Measurements from ENCODE around the gene SAP30. TPM values are rescaled to one million over a fixed set of nuclear protein-coding genes. Genes with fewer than 3 reads are reported as not detected.

SAP30 gene
- total RNA-seq, 1 donor from 2014 or later = 18.5 TPM

GRCh38 chr4:173357939-173358338, 12.8 kb upstream of the SAP30 start:
- no peak for DNase-seq (ENCODE audit: low spot score)
- H3K27ac Mint-ChIP-seq (ENCODE audit: unreplicated experiment) = no peak overlapping the region
- no peaks in the 10 kb centered on the region for H3K4me1 Mint-ChIP-seq (ENCODE audit: low read depth)
- no peaks in the 10 kb centered on the region for H3K9me3 Mint-ChIP-seq (ENCODE audit: low read depth)
- no peak overlapping the region for H3K4me3 Mint-ChIP-seq (ENCODE audit: unreplicated experiment)
- TF ChIP-seq, protein P1, sequence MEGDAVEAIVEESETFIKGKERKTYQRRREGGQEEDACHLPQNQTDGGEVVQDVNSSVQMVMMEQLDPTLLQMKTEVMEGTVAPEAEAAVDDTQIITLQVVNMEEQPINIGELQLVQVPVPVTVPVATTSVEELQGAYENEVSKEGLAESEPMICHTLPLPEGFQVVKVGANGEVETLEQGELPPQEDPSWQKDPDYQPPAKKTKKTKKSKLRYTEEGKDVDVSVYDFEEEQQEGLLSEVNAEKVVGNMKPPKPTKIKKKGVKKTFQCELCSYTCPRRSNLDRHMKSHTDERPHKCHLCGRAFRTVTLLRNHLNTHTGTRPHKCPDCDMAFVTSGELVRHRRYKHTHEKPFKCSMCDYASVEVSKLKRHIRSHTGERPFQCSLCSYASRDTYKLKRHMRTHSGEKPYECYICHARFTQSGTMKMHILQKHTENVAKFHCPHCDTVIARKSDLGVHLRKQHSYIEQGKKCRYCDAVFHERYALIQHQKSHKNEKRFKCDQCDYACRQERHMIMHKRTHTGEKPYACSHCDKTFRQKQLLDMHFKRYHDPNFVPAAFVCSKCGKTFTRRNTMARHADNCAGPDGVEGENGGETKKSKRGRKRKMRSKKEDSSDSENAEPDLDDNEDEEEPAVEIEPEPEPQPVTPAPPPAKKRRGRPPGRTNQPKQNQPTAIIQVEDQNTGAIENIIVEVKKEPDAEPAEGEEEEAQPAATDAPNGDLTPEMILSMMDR (IDR thresholded peaks at IDR 0.05) = no peak
- H3K36me3 Mint-ChIP-seq (ENCODE audit: low read depth) = no peaks in the 10 kb centered on the region
- no peaks in the 10 kb centered on the region for H3K27me3 Mint-ChIP-seq (ENCODE audit: low read depth)

DNA sequence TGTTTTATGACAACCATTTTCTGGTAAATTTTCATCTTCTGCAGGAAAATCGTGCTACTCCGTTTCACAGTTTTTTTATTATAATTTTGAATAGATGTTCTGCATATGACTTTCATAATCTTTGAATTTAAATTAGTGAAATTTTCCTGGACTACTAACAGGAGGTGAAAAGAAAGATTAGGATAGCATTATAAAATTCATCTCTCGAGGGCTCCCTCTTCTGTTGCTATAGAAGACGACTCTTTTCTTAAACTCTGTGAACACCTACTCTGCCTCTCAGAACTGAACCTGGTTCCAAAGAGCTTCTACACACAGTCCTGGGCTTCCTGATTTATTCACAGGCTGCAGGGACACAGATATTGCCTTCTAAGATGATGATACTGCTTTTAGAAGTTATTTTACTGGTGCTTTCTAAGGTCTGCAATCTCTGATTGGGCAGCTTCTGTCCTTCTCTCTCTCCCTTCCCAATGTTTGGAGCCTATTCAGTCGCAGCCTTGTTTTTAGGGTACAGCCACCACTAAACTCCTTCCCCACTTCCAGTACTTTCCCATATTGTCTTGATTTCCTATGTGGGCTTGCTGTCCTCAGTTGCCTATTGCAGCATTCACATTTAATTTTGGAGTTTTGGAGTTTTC, 10.1 kb upstream of the SAP30 start:
- H3K4me3 Mint-ChIP-seq (ENCODE audit: unreplicated experiment) = no peak overlapping the region
- H3K27ac Mint-ChIP-seq (ENCODE audit: unreplicated experiment) = no peak overlapping the region
- no peaks in the 10 kb centered on the region for H3K4me1 Mint-ChIP-seq (ENCODE audit: low read depth)
- TF ChIP-seq, protein P1 (IDR thresholded peaks at IDR 0.05) = peak; percentile 79
- H3K9me3 Mint-ChIP-seq (ENCODE audit: low read depth) = no peaks in the 10 kb centered on the region
- peaks cover 2% of the 10 kb centered on the region for H3K36me3 Mint-ChIP-seq (ENCODE audit: low read depth)
- H3K27me3 Mint-ChIP-seq (ENCODE audit: low read depth) = no peaks in the 10 kb centered on the region
- DNase-seq (ENCODE audit: low spot score) = no peak

DNA sequence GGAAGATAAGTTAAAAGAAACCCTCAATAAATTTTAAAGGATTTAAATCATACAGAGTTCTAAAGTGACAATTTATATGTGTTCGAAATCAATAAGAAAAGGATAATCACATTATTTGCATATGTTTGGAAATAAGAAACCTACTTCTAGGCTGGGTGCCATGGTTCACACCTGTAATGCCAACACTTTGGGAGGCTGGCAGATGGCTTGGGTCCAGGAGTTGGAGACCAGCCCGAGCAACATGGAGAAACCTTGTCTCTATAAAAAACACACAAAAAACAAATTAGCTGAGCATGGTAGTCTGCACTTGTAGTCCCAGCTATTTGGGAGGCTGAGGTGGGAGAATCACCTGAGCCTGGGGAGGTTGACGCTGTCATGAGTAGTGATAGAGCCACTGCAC, 8.1 kb upstream of the SAP30 start:
- Mint-ChIP-seq H3K9me3 (ENCODE audit: low read depth) (no peaks in the 10 kb centered on the region), H3K36me3 (ENCODE audit: low read depth) (peaks cover 2% of the 10 kb centered on the region), H3K4me1 (ENCODE audit: low read depth) (peaks cover 6% of the 10 kb centered on the region), H3K27me3 (ENCODE audit: low read depth) (no peaks in the 10 kb centered on the region), H3K4me3 (ENCODE audit: unreplicated experiment) (no peak overlapping the region), H3K27ac (ENCODE audit: unreplicated experiment) (no peak overlapping the region)
- DNase-seq (ENCODE audit: low spot score) = no peak
- TF ChIP-seq, protein P1 (IDR thresholded peaks at IDR 0.05) = no peak

- no peak overlapping the region for H3K4me3 Mint-ChIP-seq (ENCODE audit: unreplicated experiment)
- TF ChIP-seq, protein P1 (IDR thresholded peaks at IDR 0.05) = no peak
- H3K9me3 Mint-ChIP-seq (ENCODE audit: low read depth) = no peaks in the 10 kb centered on the region
- H3K27ac Mint-ChIP-seq (ENCODE audit: unreplicated experiment) = no peak overlapping the region
- no peaks in the 10 kb centered on the region for H3K27me3 Mint-ChIP-seq (ENCODE audit: low read depth)
- H3K36me3 Mint-ChIP-seq (ENCODE audit: low read depth) = peaks cover 2% of the 10 kb centered on the region
- H3K4me1 Mint-ChIP-seq (ENCODE audit: low read depth) = peaks cover 15% of the 10 kb centered on the region
- DNase-seq (ENCODE audit: low spot score) = no peak
Measured at GRCh38 chr4:173365359-173365996, 5.3 kb upstream of the SAP30 start.

DNA sequence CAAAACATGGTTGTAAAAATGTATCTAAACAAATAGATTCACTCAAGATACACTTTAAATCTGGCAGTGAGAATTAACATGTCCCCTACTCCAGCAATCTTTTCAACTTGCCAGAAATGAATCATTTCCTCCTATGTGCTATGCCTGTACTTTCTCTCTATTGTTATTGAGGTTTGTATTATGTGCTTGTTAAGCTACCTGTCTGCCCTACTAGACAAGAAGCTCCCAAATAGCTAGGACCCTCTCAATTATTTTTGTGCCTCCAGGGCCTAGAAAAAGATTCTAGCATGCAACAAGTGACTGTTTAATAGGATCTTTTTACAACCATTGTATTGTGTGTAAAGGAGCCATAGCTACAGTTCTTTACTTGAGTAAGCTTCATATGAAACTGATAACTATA, 3.5 kb upstream of the SAP30 start:
- TF ChIP-seq, protein P1 (IDR thresholded peaks at IDR 0.05) = no peak
- no peaks in the 10 kb centered on the region for H3K27me3 Mint-ChIP-seq (ENCODE audit: low read depth)
- H3K27ac Mint-ChIP-seq (ENCODE audit: unreplicated experiment) = no peak overlapping the region
- H3K4me1 Mint-ChIP-seq (ENCODE audit: low read depth) = peaks cover 15% of the 10 kb centered on the region
- no peaks in the 10 kb centered on the region for H3K9me3 Mint-ChIP-seq (ENCODE audit: low read depth)
- H3K36me3 Mint-ChIP-seq (ENCODE audit: low read depth) = peaks cover 3% of the 10 kb centered on the region
- H3K4me3 Mint-ChIP-seq (ENCODE audit: unreplicated experiment) = no peak overlapping the region
- no peak for DNase-seq (ENCODE audit: low spot score)

All from chondrocyte (in vitro differentiated cells).